Breast epithelium (tissue), 3 donors: ENCODE data around the gene SLC28A1.

Source experiments
- POLR2AphosphoS5 ChIP-seq, 3 donors: sonication (generic); formaldehyde crosslinking; IDR thresholded peaks; one replicate each; pipeline ENCODE4 v1.6.1; 2017; ENCODE audit warnings: antibody characterized with exemption in 3 of 3
- TF ChIP-seq, protein P1 (sequence below), 3 donors: fragments of 450-650 bp; IDR thresholded peaks; one replicate each; pipeline ENCODE4 v1.5.1; 2016 to 2017; ENCODE audit warnings: antibody characterized with exemption in 3 of 3, mild to moderate bottlenecking in 3 of 3, moderate library complexity in 3 of 3

DNA sequence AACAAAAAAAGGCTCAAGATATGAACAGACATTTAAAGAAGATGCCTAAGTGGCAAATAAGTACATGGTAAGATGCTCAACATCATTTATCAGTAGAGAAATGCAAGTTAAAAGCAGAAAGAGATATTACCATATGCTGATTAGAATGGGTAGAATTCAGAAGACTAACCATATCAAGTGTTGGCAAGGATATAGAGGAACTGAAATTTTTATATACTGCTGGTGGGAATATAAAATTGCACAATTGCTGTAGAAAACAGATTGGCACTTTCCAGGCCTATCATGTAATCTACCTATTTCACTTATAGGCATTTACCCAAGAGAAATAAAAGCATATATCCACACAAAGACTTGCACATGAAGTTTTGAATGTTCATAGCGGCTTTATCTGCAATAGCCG, 17.1 kb downstream of the SLC28A1 start:
- no peak for TF ChIP-seq POLR2AphosphoS5 (IDR thresholded peaks at IDR 0.05)
- TF ChIP-seq, protein P1, sequence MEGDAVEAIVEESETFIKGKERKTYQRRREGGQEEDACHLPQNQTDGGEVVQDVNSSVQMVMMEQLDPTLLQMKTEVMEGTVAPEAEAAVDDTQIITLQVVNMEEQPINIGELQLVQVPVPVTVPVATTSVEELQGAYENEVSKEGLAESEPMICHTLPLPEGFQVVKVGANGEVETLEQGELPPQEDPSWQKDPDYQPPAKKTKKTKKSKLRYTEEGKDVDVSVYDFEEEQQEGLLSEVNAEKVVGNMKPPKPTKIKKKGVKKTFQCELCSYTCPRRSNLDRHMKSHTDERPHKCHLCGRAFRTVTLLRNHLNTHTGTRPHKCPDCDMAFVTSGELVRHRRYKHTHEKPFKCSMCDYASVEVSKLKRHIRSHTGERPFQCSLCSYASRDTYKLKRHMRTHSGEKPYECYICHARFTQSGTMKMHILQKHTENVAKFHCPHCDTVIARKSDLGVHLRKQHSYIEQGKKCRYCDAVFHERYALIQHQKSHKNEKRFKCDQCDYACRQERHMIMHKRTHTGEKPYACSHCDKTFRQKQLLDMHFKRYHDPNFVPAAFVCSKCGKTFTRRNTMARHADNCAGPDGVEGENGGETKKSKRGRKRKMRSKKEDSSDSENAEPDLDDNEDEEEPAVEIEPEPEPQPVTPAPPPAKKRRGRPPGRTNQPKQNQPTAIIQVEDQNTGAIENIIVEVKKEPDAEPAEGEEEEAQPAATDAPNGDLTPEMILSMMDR (IDR thresholded peaks at IDR 0.05): no peak
